Upper lobe of left lung (tissue), 6 donors: ENCODE data around the gene MAML2. TPM values are rescaled to one million over a fixed set of nuclear protein-coding genes. Genes with fewer than 3 reads are reported as not detected.

ENCODE experiments used
- ATAC-seq, 2 donors: fragments of 200-7000 bp; cut with Tn5 transposase; one replicate each; pipeline ENCODE4 v1.9.1; 2022; ENCODE audit warnings: mild to moderate bottlenecking in 2 of 2, moderate library complexity in 2 of 2; ENCODE audit not compliant: low FRiP score in 2 of 2
- DNase-seq, 2 donors: peaks; one replicate each; pipeline ENCODE4 v3.0.0-alpha.2; 2019 to 2020
- H3K27ac ChIP-seq, 4 donors: fragments of 200-600 bp; sonication (generic); one replicate each; pipeline ENCODE4 v1.5.1; 2016 to 2019
- H3K27me3 ChIP-seq, 4 donors: fragments of 200-600 bp; sonication (generic); one replicate each; pipeline ENCODE4 v1.5.1; 2017 to 2019
- H3K36me3 ChIP-seq, 4 donors: fragments of 200-600 bp; sonication (generic); one replicate each; pipeline ENCODE4 v1.5.1; 2016 to 2019
- H3K4me1 ChIP-seq, 4 donors: fragments of 200-600 bp; sonication (generic); one replicate each; pipeline ENCODE4 v1.5.1; 2018 to 2019
- H3K4me3 ChIP-seq, 4 donors: fragments of 200-600 bp; sonication (generic); one replicate each; pipeline ENCODE4 v1.5.1; 2017 to 2019; ENCODE audit warnings: mild to moderate bottlenecking in 2 of 4, moderate library complexity in 1 of 4
- H3K9me3 ChIP-seq, 4 donors: fragments of 200-600 bp; sonication (generic); one replicate each; pipeline ENCODE4 v1.5.1; 2018 to 2019
- CTCF ChIP-seq, 6 experiments: fragments of 450-650 bp in 4 of 6; fragments of 200-600 bp in 2 of 6; sonication (generic) in 2 of 6; IDR thresholded peaks; one replicate each; pipeline ENCODE4 v1.5.1; 2016 to 2019; ENCODE audit warnings: antibody characterized with exemption in 6 of 6
- EP300 ChIP-seq, 4 donors: sonication (generic); formaldehyde crosslinking; IDR thresholded peaks; one replicate each; pipeline ENCODE4 v1.5.1; 2017; ENCODE audit warnings: antibody characterized with exemption in 4 of 4, control low read depth in 2 of 4
- POLR2A ChIP-seq, 4 donors: fragments of 450-650 bp; IDR thresholded peaks; one replicate each; pipeline ENCODE4 v1.5.1; 2016 to 2017; ENCODE audit warnings: antibody characterized with exemption in 4 of 4, mild to moderate bottlenecking in 2 of 4
- POLR2AphosphoS5 ChIP-seq, 2 donors: sonication (generic); formaldehyde crosslinking; IDR thresholded peaks; one replicate each; pipeline ENCODE4 v1.5.1; 2017; ENCODE audit warnings: antibody characterized with exemption in 2 of 2
- WGBS, 2 donors: methylation state at CpG; one replicate each; pipeline ENCODE4 v1.1.5; 2017 to 2018; 5-methylcytosine and 5-hydroxymethylcytosine counted together
- total RNA-seq, 6 donors: library from RNA; depleted of rRNA in 4 of 6; stranded (reverse); fragments of >200 nt in 4 of 6; gene quantifications; one replicate each; pipeline versions ENCODE4 v1.1.0 to v1.2.1, GENCODE V29; 2016 to 2021
- donor health status: DM: no; HTN: no; CAD: no; lungs with moderate emphysema.
- donor health status: DM: no; HTN: yes; CAD: no; lungs with severe emphysema.

Gene MAML2
- total RNA-seq, 6 donors from 2014 or later: 19.5 to 36.6 (median 26.3) TPM

GRCh38 chr11:96299155-96299888 is 43.7 kb downstream of the MAML2 start:
- no peaks in the 10 kb centered on the region for H3K27me3 ChIP-seq
- H3K36me3 ChIP-seq: no peaks in the 10 kb centered on the region
- peak overlapping the region; percentile 44 to 71 (median 56) for H3K27ac ChIP-seq
- ATAC-seq (peak; percentile 49 to 68), DNase-seq (peak in 1 of 2 donors; percentile 34)
- peaks cover 36 to 49% (median 44%) of the 10 kb centered on the region in 4 donors for H3K4me1 ChIP-seq
- no peak overlapping the region for H3K4me3 ChIP-seq
- TF ChIP-seq POLR2A (IDR thresholded peaks at IDR 0.05): no peak
- no peak for TF ChIP-seq POLR2AphosphoS5 (IDR thresholded peaks at IDR 0.05)
- TF ChIP-seq EP300 (IDR thresholded peaks at IDR 0.05): no peak
- no peak for TF ChIP-seq CTCF (IDR thresholded peaks at IDR 0.05)
- WGBS, 2 donors: 54 to 65% methylated on average over 8 of the region's 8 CpGs
- no peaks in the 10 kb centered on the region for H3K9me3 ChIP-seq

GRCh38 chr11:96295369-96295768 is 47.6 kb downstream of the MAML2 start:
- no peaks in the 10 kb centered on the region for H3K36me3 ChIP-seq
- DNase-seq: no peak
- H3K27ac ChIP-seq: no peak overlapping the region
- no peak for ATAC-seq
- H3K4me3 ChIP-seq: no peak overlapping the region
- WGBS, 2 donors: 71 to 76% methylated on average over 4 of the region's 4 CpGs
- peaks cover 27 to 44% (median 39%) of the 10 kb centered on the region in 4 donors for H3K4me1 ChIP-seq
- no peak for TF ChIP-seq POLR2A (IDR thresholded peaks at IDR 0.05)
- no peak for TF ChIP-seq CTCF (IDR thresholded peaks at IDR 0.05)
- no peak for TF ChIP-seq POLR2AphosphoS5 (IDR thresholded peaks at IDR 0.05)
- no peak for TF ChIP-seq EP300 (IDR thresholded peaks at IDR 0.05)
- H3K27me3 ChIP-seq: no peaks in the 10 kb centered on the region
- no peaks in the 10 kb centered on the region for H3K9me3 ChIP-seq

GRCh38 chr11:96294289-96294688 is 48.7 kb downstream of the MAML2 start:
- ATAC-seq (no peak), DNase-seq (no peak)
- Histone ChIP-seq H3K27ac (peak overlapping the region in 2 of 4 donors; percentile 29 to 54), H3K27me3 (no peaks in the 10 kb centered on the region), H3K36me3 (no peaks in the 10 kb centered on the region), H3K9me3 (no peaks in the 10 kb centered on the region), H3K4me3 (no peak overlapping the region), H3K4me1 (peaks cover 20 to 33% (median 31%) of the 10 kb centered on the region in 4 donors)
- WGBS, 2 donors: 46 to 53% methylated on average over 3 of the region's 3 CpGs
- TF ChIP-seq CTCF (IDR thresholded peaks at IDR 0.05) (no peak), POLR2AphosphoS5 (IDR thresholded peaks at IDR 0.05) (no peak), EP300 (IDR thresholded peaks at IDR 0.05) (no peak), POLR2A (IDR thresholded peaks at IDR 0.05) (no peak)

- Histone ChIP-seq H3K4me1 (peaks cover 16 to 30% (median 28%) of the 10 kb centered on the region in 4 donors), H3K4me3 (no peak overlapping the region)
- 18 to 25% methylated on average over 3 of the region's 3 CpGs for WGBS, 2 donors
Measured at GRCh38 chr11:96293598-96294021, 49.4 kb downstream of the MAML2 start.

More at GRCh38 chr11:96293598-96294021, 49.4 kb downstream of the MAML2 start:
- peak in 1 of 2 donors; percentile 68 for ATAC-seq
- DNase-seq: no peak
- Histone ChIP-seq H3K27ac (peak overlapping the region; percentile 2 to 69 (median 42)), H3K36me3 (no peaks in the 10 kb centered on the region), H3K27me3 (no peaks in the 10 kb centered on the region), H3K9me3 (no peaks in the 10 kb centered on the region)
- TF ChIP-seq EP300 (IDR thresholded peaks at IDR 0.05) (no peak), CTCF (IDR thresholded peaks at IDR 0.05) (no peak)
